Superior temporal gyrus (tissue), 1 donor: ENCODE results near the gene C10orf90.
"Not testable (repeated sequence)": the region's sequence is repeated elsewhere in the genome, so short reads cannot be mapped to it uniquely, and the experiment has no call there.

Source experiments
- DNase-seq: peaks from one replicate; pipeline ENCODE4 v3.0.0-alpha.2; 2016; ENCODE audit errors: extremely low spot score

Gene C10orf90

GRCh38 chr10:126391192-126391885, 279.2 kb downstream of the C10orf90 start:
- peak; percentile 33 for DNase-seq

GRCh38 chr10:126390324-126390723, 280.2 kb downstream of the C10orf90 start:
- no peak for DNase-seq

GRCh38 chr10:126387931-126388911, 282.3 kb downstream of the C10orf90 start, which contains the start of gene ADAM12:
TSS of gene ADAM12 (minus strand) at chr10:126388477. CDS start at chr10:126388145, 332 bp downstream.
- DNase-seq: peak; percentile 22

GRCh38 chr10:126387041-126387921, 283.2 kb downstream of the C10orf90 start:
- peak; percentile 73 for DNase-seq

- DNase-seq: no peak
Measured at GRCh38 chr10:126384269-126384873, 286.1 kb downstream of the C10orf90 start.

GRCh38 chr10:126380352-126381076, 290.0 kb downstream of the C10orf90 start:
- no peak for DNase-seq

GRCh38 chr10:126379166-126379565, 291.3 kb downstream of the C10orf90 start:
- DNase-seq: not testable (repeated sequence)

GRCh38 chr10:126376956-126377355, 293.5 kb downstream of the C10orf90 start:
- DNase-seq: no peak

- no peak for DNase-seq
Measured at GRCh38 chr10:126375926-126376554, 294.5 kb downstream of the C10orf90 start.

GRCh38 chr10:126375299-126375698, 295.2 kb downstream of the C10orf90 start:
- DNase-seq: no peak
